Stimulated activated CD4-positive, alpha-beta T cell treated with anti-CD3 and anti-CD28 coated beads, Interleukin-1b, Interleukin-23, amount 100 ng/mL, for 1 hour (primary cell): ENCODE data around the gene TRAF6.
"Not testable (repeated sequence)": the region's sequence is repeated elsewhere in the genome, so short reads cannot be mapped to it uniquely, and the experiment has no call there.

ENCODE experiments used
- DNase-seq, 2 donors: peaks; one replicate each; pipeline ENCODE4 v3.0.0-alpha.2; 2020; ENCODE audit warnings: low read depth in 2 of 2

The TRAF6 gene, protein sequence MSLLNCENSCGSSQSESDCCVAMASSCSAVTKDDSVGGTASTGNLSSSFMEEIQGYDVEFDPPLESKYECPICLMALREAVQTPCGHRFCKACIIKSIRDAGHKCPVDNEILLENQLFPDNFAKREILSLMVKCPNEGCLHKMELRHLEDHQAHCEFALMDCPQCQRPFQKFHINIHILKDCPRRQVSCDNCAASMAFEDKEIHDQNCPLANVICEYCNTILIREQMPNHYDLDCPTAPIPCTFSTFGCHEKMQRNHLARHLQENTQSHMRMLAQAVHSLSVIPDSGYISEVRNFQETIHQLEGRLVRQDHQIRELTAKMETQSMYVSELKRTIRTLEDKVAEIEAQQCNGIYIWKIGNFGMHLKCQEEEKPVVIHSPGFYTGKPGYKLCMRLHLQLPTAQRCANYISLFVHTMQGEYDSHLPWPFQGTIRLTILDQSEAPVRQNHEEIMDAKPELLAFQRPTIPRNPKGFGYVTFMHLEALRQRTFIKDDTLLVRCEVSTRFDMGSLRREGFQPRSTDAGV

DNA sequence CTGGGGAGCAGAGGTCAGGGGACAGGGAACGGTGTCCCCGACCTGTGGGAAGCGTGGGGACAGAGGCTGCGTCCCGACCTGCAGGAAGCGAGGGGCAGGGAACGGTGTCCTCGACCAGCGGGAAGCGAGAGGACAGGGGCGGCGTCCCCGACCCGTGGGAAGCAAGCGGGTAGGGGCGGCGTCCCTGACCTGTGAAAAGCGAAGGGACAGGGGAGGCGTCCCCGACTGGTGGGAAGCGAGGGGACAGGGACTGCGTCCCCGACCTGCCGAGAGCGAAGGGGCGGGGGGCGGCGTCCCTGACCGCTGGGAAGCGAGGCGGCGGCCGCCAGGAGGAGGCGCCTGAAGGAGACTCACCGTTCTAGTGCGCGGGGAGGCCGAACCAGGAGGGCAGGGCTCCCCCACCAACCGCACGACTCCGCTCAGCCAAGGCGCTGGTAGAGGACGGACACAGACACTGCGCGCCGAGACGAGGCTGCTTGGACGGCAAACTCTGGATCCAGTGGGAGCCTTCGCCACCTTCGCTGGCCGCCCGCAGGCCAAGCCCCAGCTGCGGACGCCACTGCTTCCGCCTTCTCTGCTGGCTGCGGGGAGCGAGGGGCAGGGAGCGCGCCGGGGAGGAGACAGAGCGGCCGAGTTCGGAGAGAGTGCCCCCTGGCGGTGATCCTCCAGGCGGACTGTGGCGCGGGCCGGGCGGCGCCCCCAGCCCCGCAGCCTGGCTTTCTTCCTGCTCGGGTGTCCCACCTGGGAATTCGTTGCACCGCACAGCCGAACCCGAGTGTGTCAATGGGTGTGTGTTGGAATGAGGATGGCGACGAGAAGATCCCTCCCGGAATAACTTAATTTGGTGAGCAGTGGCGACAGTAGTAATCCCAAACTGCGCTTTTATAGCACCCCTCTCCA lies at the start of gene TRAF6:
Gene TRAF6 (minus strand): TSS at position 579 of the 900 bp plus-strand sequence. CDS start 8,757 bp downstream, outside the sequence.
- DNase-seq, result peak; percentile 74 to 88

DNA sequence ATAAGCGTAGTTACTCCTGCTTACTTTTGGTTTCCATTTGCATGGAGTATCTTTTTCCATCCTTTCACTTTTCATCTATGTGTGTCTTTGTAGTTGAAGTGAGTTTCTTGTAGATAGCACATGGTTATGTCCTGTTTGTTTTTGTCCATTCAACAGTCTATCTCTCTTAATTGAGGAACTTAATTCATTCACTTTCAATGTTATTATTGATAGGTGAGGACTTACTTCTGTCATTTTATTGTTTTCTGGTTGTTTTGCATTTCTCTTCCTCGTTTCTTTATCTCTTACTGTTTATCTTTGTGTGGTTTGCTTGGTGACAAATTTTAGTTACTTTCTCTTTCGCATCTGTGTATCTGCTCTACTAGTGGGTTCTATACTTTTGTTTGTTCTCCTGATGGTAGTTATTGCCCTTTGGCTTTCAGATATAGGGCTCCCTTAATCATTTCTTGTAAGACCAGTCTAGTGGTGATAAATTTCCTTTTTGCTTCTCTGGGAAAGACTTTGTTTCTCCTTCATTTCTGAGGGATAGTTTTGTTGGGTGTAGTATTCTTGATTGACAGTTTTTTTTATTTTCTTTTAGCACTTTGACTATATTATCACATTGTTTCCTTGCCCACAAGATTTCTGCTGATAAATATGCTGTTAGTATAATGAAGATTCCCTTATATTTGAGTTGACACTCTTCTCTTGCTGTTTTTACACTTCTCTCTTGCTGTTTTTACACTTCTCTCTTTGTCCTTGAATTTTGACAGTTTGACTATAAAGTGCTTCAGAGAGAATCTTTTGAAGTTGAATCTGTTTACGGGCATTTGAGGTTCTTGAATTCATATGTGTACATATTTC lies 48.7 kb upstream of the TRAF6 start:
- DNase-seq, result no peak

DNA sequence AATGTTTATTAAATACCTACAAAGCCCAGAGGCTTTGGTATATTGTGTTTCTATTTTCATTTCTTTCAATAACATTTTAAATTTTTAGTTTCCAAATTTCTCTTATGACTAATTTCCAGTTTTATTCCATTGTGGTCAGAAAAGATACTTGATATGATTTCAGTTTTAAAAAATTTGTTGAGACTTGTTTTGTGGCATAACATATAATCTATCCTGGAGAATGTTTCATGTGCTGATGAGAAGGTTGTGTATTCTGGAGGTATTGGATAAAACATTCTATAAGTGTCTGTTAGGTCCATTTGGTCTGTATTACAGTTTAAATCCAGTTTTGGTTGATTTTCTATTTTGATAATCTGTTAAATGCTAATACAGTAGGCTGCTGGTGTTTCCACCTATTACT lies 47.9 kb upstream of the TRAF6 start:
- no peak for DNase-seq

DNA sequence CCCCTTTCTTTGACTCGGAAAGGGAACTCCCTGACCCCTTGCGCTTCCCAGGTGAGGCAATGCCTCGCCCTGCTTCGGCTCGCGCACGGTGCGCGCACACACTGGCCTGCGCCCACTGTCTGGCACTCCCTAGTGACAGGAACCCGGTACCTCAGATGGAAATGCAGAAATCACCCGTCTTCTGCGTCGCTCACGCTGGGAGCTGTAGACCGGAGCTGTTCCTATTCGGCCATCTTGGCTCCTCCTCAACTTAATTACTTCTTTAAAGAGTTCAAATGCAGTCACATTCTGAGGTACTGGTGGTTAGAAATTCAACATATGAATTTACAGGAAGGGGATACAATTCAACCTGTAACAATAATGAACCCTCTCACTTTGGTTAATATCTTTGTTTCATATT lies 47.3 kb upstream of the TRAF6 start:
- DNase-seq, result not testable (repeated sequence)

DNA sequence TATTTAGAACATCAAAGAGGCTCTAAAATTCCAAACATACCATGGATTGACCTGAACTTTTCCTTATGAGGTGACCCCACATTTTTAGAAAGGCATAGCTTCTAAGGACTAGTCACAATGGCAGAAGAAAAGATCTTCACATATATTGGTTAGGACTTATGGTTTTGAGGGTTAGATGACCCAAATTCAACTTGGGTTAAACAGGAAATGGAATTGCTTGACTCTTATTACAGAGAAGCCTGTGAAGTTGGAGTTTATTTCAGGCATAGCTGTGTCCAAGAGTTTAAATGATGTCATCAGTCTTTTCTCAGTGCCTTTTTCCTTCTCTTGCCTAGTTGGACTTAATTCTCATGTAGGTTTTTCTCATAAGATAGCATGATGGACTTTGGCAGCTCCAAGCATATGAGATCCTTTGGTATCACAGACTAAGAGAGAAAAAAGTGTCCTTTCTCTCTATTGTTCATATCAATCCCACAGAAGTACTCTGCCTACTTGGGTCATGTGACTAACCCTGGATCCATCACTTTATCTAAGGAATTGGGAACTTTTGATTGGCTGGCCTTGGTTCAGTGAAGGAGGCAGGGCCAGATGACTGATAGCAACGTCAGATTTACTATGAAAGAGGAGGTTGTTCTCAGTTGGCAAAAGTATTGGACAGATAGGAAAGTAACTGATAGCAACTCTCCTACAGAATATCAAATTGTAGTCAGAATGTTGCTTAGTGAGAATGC lies 40.5 kb upstream of the TRAF6 start:
- no peak for DNase-seq

DNA sequence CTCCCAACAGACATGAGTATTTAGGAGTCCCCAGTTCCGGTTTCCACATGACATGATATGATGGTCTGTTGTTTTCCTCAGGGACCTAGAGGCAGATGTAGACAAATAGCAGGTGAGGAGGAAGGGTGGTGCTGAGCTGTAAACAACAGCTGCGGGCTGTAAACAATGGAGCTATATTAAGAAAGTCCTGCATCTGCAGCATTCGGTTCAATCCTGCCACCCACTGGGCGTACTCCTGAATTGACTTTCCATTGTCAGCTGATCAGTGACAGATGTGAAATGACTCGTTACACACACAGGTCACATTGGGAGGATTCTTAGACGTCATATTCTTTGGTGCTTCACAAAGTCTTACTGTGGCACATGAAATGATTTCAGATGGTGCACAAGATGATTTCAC lies 30.9 kb upstream of the TRAF6 start:
- DNase-seq, result no peak

DNA sequence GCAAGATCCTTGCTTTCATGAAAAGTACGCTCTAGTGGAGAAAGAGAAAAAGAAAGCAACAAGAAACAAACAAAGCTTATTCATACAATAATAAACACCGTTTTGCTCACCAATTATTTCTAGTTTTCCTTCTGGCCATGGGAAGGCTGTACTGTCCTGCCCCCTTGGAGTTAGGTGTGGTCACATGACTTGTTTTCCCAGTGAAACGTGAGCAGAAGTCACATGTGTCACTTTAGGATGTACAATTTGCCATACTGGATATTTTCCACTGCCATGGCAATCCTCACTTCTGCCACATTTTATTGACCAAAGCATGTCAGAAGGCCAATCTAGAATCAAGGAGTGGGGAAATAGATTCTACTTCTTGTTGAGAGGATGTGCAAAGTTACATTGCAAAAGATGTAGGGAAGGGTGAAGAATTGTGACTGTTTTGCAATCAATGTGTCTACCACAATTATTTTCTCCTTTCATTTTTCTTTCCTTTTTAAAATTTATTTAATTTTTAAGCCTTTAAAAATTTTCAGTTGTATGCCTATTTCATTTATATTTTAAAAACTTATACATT lies 24.3 kb upstream of the TRAF6 start:
- no peak for DNase-seq

DNA sequence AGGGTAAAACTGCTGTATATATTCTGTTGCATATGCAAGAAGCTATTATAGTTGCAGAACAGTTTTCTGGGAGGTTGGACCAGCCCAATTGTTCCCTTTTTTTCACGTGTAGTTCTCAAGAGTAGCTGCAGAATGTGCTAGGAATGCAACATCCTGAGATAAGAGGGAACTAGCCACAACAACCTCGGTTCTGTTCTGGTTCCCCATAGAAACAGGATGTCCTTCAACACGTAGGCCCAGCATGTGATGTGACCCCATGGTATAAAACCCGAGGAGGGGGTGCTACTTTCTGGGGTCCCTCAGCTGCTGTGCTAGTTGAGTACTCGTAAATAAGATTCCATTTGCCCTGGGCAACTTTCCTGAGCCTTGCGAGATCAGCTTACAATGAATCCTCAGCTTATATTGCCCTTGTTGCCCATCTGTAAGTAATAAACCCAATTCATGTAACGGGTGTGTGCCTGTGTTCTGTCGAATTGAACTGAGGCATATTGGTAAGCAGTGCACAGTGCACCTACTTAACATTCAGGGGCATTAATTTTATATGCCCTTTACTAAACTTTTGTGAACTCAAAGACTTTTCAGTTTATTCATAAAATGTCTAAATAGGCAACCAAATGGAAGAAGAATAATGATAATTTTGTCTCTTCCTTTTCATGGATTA lies 23.0 kb upstream of the TRAF6 start:
- no peak for DNase-seq

DNA sequence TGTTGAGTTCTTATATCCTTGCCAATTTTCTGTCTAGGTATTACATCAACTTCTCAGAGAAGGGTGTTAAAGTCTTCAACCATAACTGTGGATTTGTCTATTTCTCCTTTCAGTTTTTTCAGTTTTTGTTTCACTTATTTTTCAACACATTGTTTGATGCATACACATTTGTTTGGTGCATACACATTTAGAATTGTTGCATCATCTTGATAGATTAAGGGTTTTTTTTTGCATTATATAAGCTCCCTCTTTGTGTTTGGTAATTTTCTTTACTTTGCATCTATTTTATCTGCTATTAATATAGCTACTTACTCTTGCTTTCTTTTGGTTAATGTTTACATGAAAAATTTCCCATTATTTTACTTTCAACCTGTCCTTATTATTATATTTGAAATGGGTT lies 20.8 kb upstream of the TRAF6 start:
- DNase-seq, result no peak

DNA sequence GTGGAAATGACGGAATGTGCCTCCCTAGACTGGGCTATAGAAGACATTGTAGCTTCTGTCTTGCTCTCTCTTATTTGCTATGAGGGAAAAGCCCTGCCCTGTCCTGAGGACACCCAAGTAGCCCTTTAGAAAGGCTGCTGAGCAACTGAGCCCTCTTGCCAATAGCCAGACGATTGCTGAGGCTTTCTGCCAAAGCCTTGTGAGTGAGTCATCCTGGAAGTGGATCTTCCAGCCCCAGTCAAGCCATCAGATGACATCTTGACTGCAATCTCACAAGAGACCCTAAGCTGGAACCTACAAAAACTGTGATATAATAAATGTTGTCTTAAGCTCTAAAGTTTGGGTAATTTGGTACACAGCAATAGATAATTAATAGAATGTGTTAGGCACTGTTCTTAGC lies 3.9 kb upstream of the TRAF6 start:
- no peak for DNase-seq

DNA sequence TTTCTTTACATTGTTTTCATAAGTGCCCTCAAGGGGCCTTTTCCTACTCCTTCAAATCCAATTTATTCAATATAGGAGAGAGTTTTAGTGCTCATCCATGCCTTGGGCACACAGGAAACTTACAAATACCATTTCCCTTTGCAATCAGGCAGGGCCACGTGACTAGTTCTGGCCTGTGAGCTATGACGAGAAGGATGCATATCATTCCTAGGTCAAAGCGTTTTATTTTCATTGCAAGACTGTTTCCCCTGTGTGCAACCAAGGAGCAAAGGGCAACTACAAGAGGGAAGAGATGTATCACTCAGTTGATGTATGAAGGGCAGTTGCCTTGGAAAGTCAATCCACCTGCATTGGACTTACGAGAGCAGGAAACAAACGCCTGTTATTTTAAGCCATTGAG lies 1.9 kb upstream of the TRAF6 start:
- no peak for DNase-seq

DNA sequence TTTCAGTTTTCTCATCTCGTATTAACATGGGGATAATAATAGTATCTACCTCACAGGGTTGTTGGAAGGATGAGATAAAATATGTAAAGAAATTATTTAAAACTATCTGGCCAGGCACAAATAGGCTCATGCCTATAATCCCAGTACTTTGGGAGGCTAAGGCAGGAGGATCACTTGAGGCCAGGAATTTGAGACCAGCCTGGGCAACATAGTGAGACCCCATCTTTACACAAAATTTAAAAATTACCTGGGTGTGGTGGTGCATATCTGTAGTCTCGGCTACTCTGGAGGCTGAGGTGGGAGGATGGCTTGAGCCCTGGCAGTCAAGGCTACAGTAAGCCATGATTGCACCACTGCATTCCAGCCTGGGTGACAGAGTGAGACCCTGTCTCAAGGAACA lies 990 bp upstream of the TRAF6 start:
- DNase-seq, result not testable (repeated sequence)

DNA sequence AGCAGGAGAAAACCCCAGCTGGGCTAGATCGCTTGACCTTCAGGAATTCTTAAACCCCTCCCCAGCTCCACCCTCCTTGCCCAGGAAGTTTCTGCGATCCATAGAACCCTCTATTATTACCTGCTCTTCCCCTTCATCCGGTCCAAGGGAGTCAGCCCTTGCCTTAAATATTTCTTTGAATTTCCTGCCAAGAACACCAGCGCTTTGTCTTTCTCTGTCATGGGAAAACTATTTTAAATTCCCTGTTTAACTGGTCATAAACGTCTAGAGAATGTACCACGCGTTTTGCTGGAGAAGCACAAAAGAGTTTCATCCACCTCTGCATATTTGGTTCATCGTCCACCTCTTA lies 496 bp upstream of the TRAF6 start:
- no peak for DNase-seq

DNA sequence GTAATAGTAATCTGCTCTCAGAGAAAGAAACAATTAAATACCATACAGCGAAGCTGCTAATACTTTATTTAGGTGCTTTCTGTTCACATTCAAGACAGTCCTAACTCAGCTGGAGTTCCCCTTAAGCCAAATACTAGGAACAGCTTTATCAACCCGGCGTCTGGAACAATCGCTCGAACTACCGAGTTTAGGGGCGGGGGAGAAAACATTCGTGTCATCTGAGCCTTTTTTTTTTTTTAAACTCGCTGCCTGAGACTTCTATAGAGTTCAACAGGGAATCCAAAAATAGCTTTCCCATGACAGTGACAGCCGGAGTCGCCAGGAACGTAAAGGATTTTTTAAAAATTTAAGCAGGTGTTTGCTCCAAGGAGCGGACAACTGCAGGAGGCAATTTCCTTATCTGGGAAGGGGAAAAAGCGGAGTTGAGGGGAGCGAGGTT lies 852 bp downstream of the TRAF6 start:
- DNase-seq, result no peak

DNA sequence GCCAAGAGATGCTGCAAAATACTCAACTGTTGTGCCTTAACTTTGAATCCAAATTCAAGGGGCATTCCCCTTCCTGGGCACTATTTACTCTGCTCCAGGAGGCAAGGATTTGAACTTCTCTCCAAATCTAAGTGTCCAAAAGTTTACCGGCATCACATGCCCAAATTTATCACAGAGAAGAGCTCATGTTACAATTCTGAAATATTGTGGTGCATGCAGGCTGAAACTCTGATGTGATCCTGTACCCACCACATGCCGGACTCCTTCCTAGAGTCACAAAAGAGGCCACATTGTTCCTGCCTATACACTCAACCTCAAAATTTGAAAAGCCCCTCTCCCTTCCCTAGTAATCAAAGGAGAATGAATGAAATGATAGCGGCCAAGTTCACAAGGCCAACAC lies 1.3 kb downstream of the TRAF6 start:
- no peak for DNase-seq

DNA sequence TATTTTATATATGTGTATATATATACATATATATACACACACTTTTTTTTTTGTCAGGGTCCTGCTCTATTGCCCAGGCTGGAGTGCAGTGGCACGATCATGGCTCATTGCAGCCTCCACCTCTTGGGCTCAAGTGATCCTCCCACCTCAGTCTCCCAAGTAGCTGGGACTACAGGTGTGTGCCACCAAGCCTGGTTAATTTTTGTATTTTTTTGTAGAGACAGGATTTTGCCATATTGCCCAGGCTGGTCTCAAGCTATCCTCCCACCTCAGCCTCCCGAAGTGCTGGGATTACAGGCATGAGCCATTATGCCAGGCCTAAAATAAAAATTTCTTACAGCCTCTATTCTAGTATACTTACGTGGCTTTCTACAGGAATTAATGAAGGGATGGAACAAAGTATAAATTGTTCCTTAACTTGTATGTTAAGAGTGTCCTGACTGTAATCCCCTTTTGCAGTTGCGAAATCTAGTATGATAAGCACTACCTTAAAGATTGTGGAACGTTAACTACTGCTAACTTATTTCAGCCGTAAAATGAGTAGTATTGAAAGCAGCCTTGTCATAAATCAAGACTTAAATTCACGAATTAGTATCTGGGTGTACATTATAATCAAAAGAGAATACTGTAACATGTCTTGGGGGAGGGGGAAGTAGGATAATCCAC lies 2.1 kb downstream of the TRAF6 start:
- DNase-seq, result no peak

DNA sequence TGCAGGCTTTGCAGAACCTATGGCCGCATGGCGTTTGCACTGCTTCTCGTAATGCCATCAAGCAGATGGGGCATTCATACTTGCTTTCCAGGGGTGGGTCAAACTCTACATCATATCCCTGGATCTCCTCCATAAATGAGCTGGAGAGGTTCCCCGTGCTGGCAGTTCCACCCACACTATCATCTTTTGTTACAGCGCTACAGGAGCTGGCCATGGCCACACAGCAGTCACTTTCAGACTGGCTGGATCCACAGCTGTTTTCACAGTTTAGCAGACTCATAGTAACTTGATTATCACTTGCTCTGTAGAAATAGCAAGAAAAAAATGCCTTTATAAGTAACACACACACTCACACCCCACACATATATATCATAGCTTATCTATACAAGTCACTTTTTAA lies 8.8 kb downstream of the TRAF6 start:
- no peak for DNase-seq

DNA sequence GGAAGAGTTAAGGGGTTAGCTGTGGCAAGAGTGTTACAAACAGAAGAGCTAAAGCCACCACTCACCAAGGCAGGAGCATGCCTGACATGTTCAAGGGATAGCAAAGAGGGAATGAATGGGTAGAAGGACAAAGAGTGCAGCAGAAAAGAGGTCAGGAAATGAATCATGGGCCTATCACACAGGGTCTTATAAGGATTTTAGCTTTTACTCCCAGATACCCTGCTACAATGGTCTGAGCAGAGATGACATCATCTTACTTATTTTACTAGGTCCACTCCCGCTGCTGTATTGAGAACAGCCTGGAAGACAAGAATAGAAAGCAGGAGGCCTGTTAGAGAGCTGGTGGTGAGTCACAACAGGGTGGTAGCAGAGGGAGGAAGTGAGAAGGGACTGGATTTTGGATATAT lies 9.8 kb downstream of the TRAF6 start:
- no peak for DNase-seq

DNA sequence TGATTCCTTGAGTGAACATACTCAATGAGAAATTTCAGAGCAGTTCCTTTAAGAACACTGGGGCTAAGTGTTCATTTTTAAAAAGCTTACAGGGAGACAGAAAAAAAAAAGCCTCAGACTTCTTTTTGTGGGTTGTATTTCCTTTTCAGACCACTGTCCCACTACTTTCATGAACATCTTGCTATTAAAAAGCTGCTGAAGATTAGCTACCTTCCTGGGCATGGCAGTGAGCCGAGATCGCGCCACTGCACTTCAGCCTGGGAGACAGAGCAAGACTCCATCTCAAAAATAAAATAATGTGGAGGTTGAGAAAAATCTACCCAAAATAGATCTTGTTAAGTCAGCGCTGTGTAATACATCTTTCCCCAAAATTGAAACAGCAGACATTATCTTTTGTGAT lies 10.8 kb downstream of the TRAF6 start:
- no peak for DNase-seq

DNA sequence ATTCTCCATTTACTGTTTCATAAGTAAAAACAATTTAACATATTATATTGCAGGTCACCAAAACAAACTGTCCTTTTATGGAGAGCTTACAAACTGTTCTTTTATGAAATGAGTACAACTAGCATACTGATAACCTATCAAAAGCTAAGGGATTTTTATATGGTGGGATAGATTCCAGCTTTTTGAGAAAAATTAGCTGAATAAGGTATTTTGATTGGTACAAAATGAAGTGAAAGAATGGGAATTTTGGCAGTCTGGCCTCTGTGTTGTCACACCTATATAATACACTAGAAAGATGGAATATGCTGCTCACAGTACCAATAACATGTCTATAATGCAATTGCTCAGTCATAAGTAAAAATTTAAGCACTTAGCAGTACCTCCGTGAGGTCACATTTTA lies 11.4 kb downstream of the TRAF6 start:
- DNase-seq, result no peak
